ENCODE data around the gene C6orf132.

Gene C6orf132

GRCh38 chr6:42053601-42054000, 88.8 kb downstream of the C6orf132 start:
- no peak for TF ChIP-seq CTCF (IDR thresholded peaks at IDR 0.05)

DNA sequence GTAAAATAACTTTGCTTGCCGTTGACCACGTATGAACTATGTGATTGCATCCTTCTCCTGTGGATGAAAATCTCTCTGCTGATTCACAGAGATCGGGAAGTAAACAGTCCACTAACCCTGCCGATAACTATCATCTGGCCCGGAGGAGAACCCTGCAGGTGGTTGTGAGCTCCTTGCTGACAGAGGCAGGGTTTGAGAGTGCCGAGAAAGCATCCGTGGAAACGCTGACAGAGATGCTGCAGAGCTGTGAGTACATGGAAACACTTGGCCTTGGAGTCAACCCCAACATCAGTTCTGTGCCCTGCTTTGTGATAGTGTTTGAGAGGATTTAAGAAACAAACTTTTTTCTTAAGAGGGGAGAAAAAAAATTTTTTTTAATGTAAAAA, 91.2 kb downstream of the C6orf132 start:
- no peak for TF ChIP-seq CTCF (IDR thresholded peaks at IDR 0.05)
